ENCODE measurements around the gene PHKA2.

DNA sequence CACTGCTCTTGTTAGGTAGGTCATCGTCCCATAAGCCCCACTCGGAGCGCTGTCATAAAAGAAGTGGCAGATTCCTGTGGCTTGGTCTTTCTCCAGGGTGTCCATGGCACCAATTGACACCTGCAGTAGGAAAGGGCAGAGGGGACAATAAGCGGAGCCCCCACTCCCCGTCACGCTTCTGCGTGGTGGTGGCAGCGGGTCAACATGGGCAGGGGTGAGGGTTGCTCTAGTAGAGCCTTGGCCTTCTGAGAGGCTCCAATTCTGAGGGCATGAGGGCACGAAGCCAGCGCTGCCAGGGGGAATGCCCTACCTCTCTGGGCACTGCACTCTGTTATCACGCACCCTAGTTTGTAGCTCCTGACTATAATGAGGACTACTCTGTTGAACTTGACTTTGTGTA, 90.4 kb downstream of the PHKA2 start:
- TF ChIP-seq, protein P1, sequence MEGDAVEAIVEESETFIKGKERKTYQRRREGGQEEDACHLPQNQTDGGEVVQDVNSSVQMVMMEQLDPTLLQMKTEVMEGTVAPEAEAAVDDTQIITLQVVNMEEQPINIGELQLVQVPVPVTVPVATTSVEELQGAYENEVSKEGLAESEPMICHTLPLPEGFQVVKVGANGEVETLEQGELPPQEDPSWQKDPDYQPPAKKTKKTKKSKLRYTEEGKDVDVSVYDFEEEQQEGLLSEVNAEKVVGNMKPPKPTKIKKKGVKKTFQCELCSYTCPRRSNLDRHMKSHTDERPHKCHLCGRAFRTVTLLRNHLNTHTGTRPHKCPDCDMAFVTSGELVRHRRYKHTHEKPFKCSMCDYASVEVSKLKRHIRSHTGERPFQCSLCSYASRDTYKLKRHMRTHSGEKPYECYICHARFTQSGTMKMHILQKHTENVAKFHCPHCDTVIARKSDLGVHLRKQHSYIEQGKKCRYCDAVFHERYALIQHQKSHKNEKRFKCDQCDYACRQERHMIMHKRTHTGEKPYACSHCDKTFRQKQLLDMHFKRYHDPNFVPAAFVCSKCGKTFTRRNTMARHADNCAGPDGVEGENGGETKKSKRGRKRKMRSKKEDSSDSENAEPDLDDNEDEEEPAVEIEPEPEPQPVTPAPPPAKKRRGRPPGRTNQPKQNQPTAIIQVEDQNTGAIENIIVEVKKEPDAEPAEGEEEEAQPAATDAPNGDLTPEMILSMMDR (IDR thresholded peaks at IDR 0.05 in 8 of 11, conservative IDR thresholded peaks at IDR 0.05 in 3 of 11), result no peak
- no peak for TF ChIP-seq POLR2A (IDR thresholded peaks at IDR 0.05)
